ENCODE measurements around the gene PARP8.
"Not testable (repeated sequence)": the region's sequence is repeated elsewhere in the genome, so short reads cannot be mapped to it uniquely, and the experiment has no call there.

PARP8 gene

GRCh38 chr5:50663636-50664035 lies 2.8 kb upstream of the PARP8 start:
- H3K36me3 ChIP-seq (ENCODE audit: control insufficient read depth, insufficient read depth, low read length): no peaks in the 10 kb centered on the region
- no peak overlapping the region for H3K4me3 ChIP-seq (ENCODE audit: low read depth, low read length)
- peaks cover 3% of the 10 kb centered on the region for H3K27me3 ChIP-seq (ENCODE audit: control insufficient read depth, insufficient read depth, low read length)
- no peaks in the 10 kb centered on the region for H3K9me3 ChIP-seq (ENCODE audit: control insufficient read depth, insufficient read depth, low read length)
- no peak overlapping the region for H3K9ac ChIP-seq (ENCODE audit: low read depth, low read length)
- peaks cover 2% of the 10 kb centered on the region for H3K4me1 ChIP-seq (ENCODE audit: control insufficient read depth, insufficient read depth, low read length)

DNA sequence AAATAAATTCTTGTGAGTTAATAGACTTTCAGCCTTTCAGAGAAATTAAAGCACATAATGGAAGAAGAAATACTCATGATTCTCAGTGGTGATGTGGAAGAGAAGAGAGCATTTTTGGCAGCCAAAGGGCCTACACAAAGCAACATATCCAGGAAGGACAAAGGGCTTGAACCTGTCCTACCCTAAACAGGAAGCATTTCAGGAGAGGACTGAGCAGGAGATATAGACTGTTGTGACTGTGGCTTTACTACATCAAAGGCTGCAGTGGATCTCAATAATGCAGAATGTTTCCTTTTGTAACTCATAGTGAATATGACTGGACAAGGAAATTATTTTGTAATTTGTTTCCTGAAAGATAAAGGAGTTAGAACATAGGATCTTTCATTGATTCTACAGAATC lies 1.3 kb upstream of the PARP8 start:
- H3K27me3 ChIP-seq (ENCODE audit: control insufficient read depth, insufficient read depth, low read length): peaks cover 3% of the 10 kb centered on the region
- H3K4me3 ChIP-seq (ENCODE audit: low read depth, low read length): no peak overlapping the region
- H3K9ac ChIP-seq (ENCODE audit: low read depth, low read length): no peak overlapping the region
- H3K4me1 ChIP-seq (ENCODE audit: control insufficient read depth, insufficient read depth, low read length): peaks cover 2% of the 10 kb centered on the region
- H3K9me3 ChIP-seq (ENCODE audit: control insufficient read depth, insufficient read depth, low read length): no peaks in the 10 kb centered on the region
- H3K36me3 ChIP-seq (ENCODE audit: control insufficient read depth, insufficient read depth, low read length): no peaks in the 10 kb centered on the region

DNA sequence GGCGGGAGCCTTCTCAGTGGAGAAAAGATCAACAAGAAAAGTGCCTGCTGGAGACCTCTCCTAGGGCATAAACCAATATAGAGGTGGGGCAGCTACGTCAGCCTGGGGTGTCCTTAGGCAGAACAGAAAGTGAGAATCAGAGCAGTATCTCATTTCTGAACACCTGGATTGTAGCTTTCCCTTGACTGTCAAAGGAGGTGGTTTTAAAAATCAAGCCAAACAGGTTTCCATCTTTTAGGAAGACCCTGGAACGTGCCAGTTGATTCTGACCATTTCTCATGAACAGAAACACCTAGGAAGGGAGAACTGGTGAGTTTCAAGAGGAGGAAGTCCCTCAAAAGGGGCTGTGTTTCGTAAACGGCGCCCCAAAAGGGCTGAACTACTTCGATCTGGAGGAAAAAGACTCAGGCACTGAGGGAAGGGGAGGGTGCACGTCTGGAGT lies 655 bp upstream of the PARP8 start:
- H3K9ac ChIP-seq (ENCODE audit: low read depth, low read length): peak overlapping the region; percentile 12
- peak overlapping the region; percentile 71 for H3K4me3 ChIP-seq (ENCODE audit: low read depth, low read length)
- not testable (repeated sequence) for H3K27me3 ChIP-seq (ENCODE audit: control insufficient read depth, insufficient read depth, low read length); H3K9me3 ChIP-seq (ENCODE audit: control insufficient read depth, insufficient read depth, low read length); H3K4me1 ChIP-seq (ENCODE audit: control insufficient read depth, insufficient read depth, low read length); H3K36me3 ChIP-seq (ENCODE audit: control insufficient read depth, insufficient read depth, low read length)

DNA sequence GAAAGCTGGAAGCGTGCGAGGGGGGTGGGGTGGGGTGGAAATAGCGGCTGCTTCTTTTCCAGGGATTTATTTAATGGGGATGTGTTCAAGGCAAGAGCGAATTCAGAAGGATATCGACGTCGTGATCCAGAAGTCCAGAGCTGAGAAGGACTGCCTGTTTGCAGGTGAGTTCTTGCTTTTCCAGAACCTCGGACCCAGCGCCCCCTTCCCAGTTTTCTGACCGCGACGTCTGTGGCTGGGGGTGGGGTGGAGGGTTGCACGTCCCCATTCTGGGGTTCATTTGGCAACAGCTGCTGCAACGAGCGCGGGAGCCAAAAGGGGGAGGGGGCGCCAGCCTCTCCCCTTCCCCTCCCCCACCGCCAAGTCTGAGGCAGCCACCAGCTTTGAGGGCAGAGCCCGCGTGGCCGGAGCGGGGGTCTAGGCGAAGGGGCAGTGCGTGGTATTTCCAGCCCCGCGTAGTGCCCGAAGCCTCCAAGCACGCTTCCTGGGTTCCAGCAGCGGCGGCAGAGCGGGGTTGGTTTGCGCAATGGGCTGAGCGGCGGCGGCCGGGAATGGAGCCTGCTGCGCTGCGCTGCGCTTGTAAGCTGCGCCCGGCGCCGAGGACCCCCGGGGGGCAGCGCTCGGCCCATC lies 701 bp downstream of the PARP8 start:
- H3K36me3 ChIP-seq (ENCODE audit: control insufficient read depth, insufficient read depth, low read length): no peaks in the 10 kb centered on the region
- peak overlapping the region; percentile 79 for H3K9ac ChIP-seq (ENCODE audit: low read depth, low read length)
- peaks cover 3% of the 10 kb centered on the region for H3K27me3 ChIP-seq (ENCODE audit: control insufficient read depth, insufficient read depth, low read length)
- H3K4me1 ChIP-seq (ENCODE audit: control insufficient read depth, insufficient read depth, low read length): peaks cover 6% of the 10 kb centered on the region
- peak overlapping the region; percentile 71 for H3K4me3 ChIP-seq (ENCODE audit: low read depth, low read length)
- no peaks in the 10 kb centered on the region for H3K9me3 ChIP-seq (ENCODE audit: control insufficient read depth, insufficient read depth, low read length)

- peak overlapping the region; percentile 71 for H3K4me3 ChIP-seq (ENCODE audit: low read depth, low read length)
- peaks cover 10% of the 10 kb centered on the region for H3K4me1 ChIP-seq (ENCODE audit: control insufficient read depth, insufficient read depth, low read length)
- H3K27me3 ChIP-seq (ENCODE audit: control insufficient read depth, insufficient read depth, low read length): peaks cover 3% of the 10 kb centered on the region
- no peaks in the 10 kb centered on the region for H3K9me3 ChIP-seq (ENCODE audit: control insufficient read depth, insufficient read depth, low read length)
- H3K9ac ChIP-seq (ENCODE audit: low read depth, low read length): peak overlapping the region; percentile 79
- no peaks in the 10 kb centered on the region for H3K36me3 ChIP-seq (ENCODE audit: control insufficient read depth, insufficient read depth, low read length)
Observed at GRCh38 chr5:50667653-50668595, 1.5 kb downstream of the PARP8 start.

GRCh38 chr5:50668636-50669035 lies 2.2 kb downstream of the PARP8 start:
- H3K4me3 ChIP-seq (ENCODE audit: low read depth, low read length): peak overlapping the region; percentile 71
- H3K4me1 ChIP-seq (ENCODE audit: control insufficient read depth, insufficient read depth, low read length): peaks cover 10% of the 10 kb centered on the region
- not testable (repeated sequence) for H3K36me3 ChIP-seq (ENCODE audit: control insufficient read depth, insufficient read depth, low read length); H3K9ac ChIP-seq (ENCODE audit: low read depth, low read length); H3K9me3 ChIP-seq (ENCODE audit: control insufficient read depth, insufficient read depth, low read length); H3K27me3 ChIP-seq (ENCODE audit: control insufficient read depth, insufficient read depth, low read length)

DNA sequence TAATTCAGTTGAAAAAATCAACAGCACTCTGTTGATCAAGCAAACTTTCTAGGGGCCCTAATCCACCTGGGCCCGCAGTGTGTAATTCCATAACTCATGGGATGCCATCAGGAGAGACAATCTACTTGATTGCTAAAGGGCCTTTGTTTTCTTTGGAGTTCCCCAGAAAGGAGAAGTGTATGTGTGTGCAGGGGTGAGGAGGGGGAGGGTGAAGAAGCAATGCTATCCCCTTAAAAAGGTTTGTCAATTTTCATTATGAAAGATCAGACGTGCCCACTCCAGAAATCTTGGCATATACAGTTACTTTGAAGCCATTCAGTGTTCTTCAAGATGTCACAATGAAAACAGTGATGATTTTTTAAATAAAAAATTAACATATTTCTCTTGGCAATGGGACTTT lies 6.2 kb downstream of the PARP8 start:
- Histone ChIP-seq H3K9ac (ENCODE audit: low read depth, low read length) (no peak overlapping the region), H3K4me1 (ENCODE audit: control insufficient read depth, insufficient read depth, low read length) (peaks cover 14% of the 10 kb centered on the region), H3K27me3 (ENCODE audit: control insufficient read depth, insufficient read depth, low read length) (no peaks in the 10 kb centered on the region), H3K4me3 (ENCODE audit: low read depth, low read length) (no peak overlapping the region), H3K9me3 (ENCODE audit: control insufficient read depth, insufficient read depth, low read length) (no peaks in the 10 kb centered on the region), H3K36me3 (ENCODE audit: control insufficient read depth, insufficient read depth, low read length) (no peaks in the 10 kb centered on the region)

DNA sequence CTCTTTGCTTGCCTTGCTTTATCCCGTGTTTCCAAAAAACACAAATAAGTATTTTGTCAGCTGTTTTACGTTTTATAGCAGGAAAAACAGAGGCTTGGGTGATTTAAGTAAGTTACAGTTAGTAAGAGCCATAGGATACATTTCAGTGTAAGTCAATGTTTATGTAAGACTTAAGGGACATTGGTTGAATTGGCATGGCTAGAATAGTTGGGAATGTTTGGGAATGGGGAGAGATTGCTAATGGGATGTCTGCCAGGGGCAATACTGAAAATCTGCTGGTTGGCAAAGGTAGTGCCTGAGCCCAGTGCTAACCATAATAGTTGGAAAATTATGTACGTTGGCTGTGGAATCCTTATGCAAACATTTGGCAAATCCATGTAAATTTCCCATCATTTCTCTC lies 7.0 kb downstream of the PARP8 start:
- not testable (repeated sequence) for H3K27me3 ChIP-seq (ENCODE audit: control insufficient read depth, insufficient read depth, low read length)

DNA sequence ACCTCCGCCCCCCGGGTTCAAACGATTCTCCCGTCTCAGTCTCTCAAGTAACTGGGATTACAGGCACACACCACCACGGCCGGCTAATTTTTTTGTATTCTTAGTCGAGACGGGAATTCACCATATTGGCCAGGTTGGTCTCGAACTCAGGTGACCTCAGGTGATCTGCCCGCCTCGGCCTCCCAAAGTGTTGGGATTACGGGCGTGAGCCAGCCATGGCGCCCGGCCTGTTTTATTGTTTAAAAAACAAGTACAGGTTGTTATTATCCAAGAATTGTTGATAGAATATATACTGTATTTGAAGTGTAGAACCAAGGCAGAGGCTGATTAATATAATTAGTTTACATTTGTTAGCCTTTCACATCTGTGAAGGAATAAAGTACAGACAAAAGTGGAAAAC lies 8.9 kb downstream of the PARP8 start:
- no peaks in the 10 kb centered on the region for H3K27me3 ChIP-seq (ENCODE audit: control insufficient read depth, insufficient read depth, low read length)
- no peak overlapping the region for H3K4me3 ChIP-seq (ENCODE audit: low read depth, low read length)
- no peak overlapping the region for H3K9ac ChIP-seq (ENCODE audit: low read depth, low read length)
- peaks cover 25% of the 10 kb centered on the region for H3K4me1 ChIP-seq (ENCODE audit: control insufficient read depth, insufficient read depth, low read length)
- no peaks in the 10 kb centered on the region for H3K9me3 ChIP-seq (ENCODE audit: control insufficient read depth, insufficient read depth, low read length)
- no peaks in the 10 kb centered on the region for H3K36me3 ChIP-seq (ENCODE audit: control insufficient read depth, insufficient read depth, low read length)

More for the DNA sequence above, 7.0 kb downstream of the PARP8 start:
- not testable (repeated sequence) for H3K4me3 ChIP-seq (ENCODE audit: low read depth, low read length); H3K9ac ChIP-seq (ENCODE audit: low read depth, low read length); H3K36me3 ChIP-seq (ENCODE audit: control insufficient read depth, insufficient read depth, low read length); H3K9me3 ChIP-seq (ENCODE audit: control insufficient read depth, insufficient read depth, low read length)
- peaks cover 18% of the 10 kb centered on the region for H3K4me1 ChIP-seq (ENCODE audit: control insufficient read depth, insufficient read depth, low read length)

GRCh38 chr5:50679554-50679953 lies 13.1 kb downstream of the PARP8 start:
- not testable (repeated sequence) for H3K9ac ChIP-seq (ENCODE audit: low read depth, low read length); H3K9me3 ChIP-seq (ENCODE audit: control insufficient read depth, insufficient read depth, low read length); H3K36me3 ChIP-seq (ENCODE audit: control insufficient read depth, insufficient read depth, low read length); H3K27me3 ChIP-seq (ENCODE audit: control insufficient read depth, insufficient read depth, low read length); H3K4me3 ChIP-seq (ENCODE audit: low read depth, low read length)
- peaks cover 15% of the 10 kb centered on the region for H3K4me1 ChIP-seq (ENCODE audit: control insufficient read depth, insufficient read depth, low read length)

DNA sequence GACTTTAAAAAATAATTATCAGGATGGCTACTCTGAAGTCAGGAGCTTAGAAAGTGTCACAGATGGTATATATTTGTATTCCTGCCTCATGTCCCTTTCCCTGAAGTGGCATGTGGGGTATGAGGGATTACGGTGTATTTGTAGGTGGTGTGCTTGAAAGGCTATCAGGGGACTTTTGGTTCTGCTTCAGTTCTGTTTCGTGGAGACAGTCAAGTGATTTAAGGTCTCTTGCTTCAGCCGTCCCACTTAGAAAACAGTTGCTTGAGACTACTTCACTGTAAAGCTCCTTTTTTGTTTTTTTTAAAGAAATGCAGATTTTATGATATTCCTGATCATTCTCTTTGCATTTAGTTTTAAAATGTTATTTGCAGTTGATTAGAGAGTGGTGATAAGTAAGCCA lies 18.3 kb downstream of the PARP8 start:
- Histone ChIP-seq H3K36me3 (ENCODE audit: control insufficient read depth, insufficient read depth, low read length) (no peaks in the 10 kb centered on the region), H3K27me3 (ENCODE audit: control insufficient read depth, insufficient read depth, low read length) (no peaks in the 10 kb centered on the region), H3K4me3 (ENCODE audit: low read depth, low read length) (no peak overlapping the region), H3K9ac (ENCODE audit: low read depth, low read length) (no peak overlapping the region), H3K9me3 (ENCODE audit: control insufficient read depth, insufficient read depth, low read length) (peaks cover 2% of the 10 kb centered on the region), H3K4me1 (ENCODE audit: control insufficient read depth, insufficient read depth, low read length) (peaks cover 5% of the 10 kb centered on the region)

- no peak overlapping the region for H3K9ac ChIP-seq (ENCODE audit: low read depth, low read length)
- H3K9me3 ChIP-seq (ENCODE audit: control insufficient read depth, insufficient read depth, low read length): peaks cover 2% of the 10 kb centered on the region
Observed at GRCh38 chr5:50687548-50687947, 21.1 kb downstream of the PARP8 start.

More at GRCh38 chr5:50687548-50687947, 21.1 kb downstream of the PARP8 start:
- peaks cover 4% of the 10 kb centered on the region for H3K4me1 ChIP-seq (ENCODE audit: control insufficient read depth, insufficient read depth, low read length)
- no peak overlapping the region for H3K4me3 ChIP-seq (ENCODE audit: low read depth, low read length)
- no peaks in the 10 kb centered on the region for H3K36me3 ChIP-seq (ENCODE audit: control insufficient read depth, insufficient read depth, low read length)
- H3K27me3 ChIP-seq (ENCODE audit: control insufficient read depth, insufficient read depth, low read length): no peaks in the 10 kb centered on the region
